ENCODE results near the gene DRAM2.

The DRAM2 gene

DNA sequence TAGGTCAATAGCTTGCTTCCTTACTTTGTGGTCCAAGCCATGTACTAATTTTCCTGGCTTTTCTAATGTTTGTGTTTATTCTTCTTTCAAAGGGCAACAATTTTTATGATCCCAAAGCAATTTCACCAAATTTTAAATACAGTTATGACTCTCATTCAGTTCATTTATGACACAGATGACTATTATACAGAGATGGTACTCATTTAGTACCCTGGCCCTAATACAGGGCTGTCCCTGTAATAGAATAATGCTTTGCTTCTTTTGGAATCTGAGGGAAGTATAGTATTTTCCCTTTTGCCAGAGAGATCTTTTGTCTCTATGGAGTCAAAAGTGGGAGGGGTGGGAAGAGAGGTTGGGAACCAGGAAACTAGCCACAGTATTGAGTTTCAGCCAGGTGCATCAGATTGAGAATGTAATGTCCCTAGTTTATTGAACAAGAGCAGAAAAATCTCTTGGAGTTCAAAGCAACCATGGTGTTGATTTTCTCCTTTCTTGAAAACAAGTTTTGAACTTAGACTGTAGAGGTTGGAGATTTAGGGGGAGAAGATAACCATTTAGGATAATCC, 40.2 kb upstream of the DRAM2 start:
- TF ChIP-seq TEAD4 (IDR thresholded peaks at IDR 0.05) (no peak), EGR1 (IDR thresholded peaks at IDR 0.05) (no peak), RAD21 (IDR thresholded peaks at IDR 0.05; ENCODE audit: low read depth) (no peak), CREB1 (IDR thresholded peaks at IDR 0.05; ENCODE audit: low read depth) (no peak), CEBPB (IDR thresholded peaks at IDR 0.05) (no peak), EP300 (IDR thresholded peaks at IDR 0.05; ENCODE audit: borderline replicate concordance) (no peak), TCF12 (IDR thresholded peaks at IDR 0.05; ENCODE audit: low read depth) (no peak), ZBTB7A (IDR thresholded peaks at IDR 0.05; ENCODE audit: low read depth) (no peak), NFIC (IDR thresholded peaks at IDR 0.05) (no peak)
- TF ChIP-seq, protein P1, sequence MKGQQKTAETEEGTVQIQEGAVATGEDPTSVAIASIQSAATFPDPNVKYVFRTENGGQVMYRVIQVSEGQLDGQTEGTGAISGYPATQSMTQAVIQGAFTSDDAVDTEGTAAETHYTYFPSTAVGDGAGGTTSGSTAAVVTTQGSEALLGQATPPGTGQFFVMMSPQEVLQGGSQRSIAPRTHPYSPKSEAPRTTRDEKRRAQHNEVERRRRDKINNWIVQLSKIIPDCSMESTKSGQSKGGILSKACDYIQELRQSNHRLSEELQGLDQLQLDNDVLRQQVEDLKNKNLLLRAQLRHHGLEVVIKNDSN (IDR thresholded peaks at IDR 0.05), result no peak

DNA sequence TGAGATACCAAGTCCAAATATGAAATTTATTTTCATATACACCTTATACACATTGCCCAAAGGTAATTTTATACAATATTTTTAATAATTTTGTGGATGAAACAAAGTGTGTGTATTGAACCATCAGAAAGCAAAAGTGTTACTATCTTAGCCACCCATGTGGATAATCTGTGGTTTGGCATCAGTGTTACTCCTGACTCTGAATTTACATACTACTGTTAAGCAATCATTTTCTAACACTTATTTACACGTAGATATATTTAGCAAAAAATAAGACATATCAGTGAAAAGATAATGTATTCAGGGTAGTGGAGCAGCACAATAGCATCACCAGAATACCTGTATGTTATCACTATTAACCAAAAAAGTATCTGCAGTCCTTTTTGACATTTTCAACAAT, 36.8 kb upstream of the DRAM2 start:
- TF ChIP-seq YY1 (IDR thresholded peaks at IDR 0.05; ENCODE audit: low read depth) (no peak), ZBTB7A (IDR thresholded peaks at IDR 0.05; ENCODE audit: low read depth) (no peak), RAD21 (IDR thresholded peaks at IDR 0.05; ENCODE audit: low read depth) (no peak), TAF1 (IDR thresholded peaks at IDR 0.05; ENCODE audit: low read depth) (no peak), EGR1 (IDR thresholded peaks at IDR 0.05) (no peak), TCF12 (IDR thresholded peaks at IDR 0.05; ENCODE audit: low read depth) (no peak), EP300 (IDR thresholded peaks at IDR 0.05; ENCODE audit: borderline replicate concordance) (no peak), CREB1 (IDR thresholded peaks at IDR 0.05; ENCODE audit: low read depth) (no peak)
- TF ChIP-seq, protein P2, sequence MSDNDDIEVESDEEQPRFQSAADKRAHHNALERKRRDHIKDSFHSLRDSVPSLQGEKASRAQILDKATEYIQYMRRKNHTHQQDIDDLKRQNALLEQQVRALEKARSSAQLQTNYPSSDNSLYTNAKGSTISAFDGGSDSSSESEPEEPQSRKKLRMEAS (IDR thresholded peaks at IDR 0.05), result no peak
- TF ChIP-seq, protein P3, sequence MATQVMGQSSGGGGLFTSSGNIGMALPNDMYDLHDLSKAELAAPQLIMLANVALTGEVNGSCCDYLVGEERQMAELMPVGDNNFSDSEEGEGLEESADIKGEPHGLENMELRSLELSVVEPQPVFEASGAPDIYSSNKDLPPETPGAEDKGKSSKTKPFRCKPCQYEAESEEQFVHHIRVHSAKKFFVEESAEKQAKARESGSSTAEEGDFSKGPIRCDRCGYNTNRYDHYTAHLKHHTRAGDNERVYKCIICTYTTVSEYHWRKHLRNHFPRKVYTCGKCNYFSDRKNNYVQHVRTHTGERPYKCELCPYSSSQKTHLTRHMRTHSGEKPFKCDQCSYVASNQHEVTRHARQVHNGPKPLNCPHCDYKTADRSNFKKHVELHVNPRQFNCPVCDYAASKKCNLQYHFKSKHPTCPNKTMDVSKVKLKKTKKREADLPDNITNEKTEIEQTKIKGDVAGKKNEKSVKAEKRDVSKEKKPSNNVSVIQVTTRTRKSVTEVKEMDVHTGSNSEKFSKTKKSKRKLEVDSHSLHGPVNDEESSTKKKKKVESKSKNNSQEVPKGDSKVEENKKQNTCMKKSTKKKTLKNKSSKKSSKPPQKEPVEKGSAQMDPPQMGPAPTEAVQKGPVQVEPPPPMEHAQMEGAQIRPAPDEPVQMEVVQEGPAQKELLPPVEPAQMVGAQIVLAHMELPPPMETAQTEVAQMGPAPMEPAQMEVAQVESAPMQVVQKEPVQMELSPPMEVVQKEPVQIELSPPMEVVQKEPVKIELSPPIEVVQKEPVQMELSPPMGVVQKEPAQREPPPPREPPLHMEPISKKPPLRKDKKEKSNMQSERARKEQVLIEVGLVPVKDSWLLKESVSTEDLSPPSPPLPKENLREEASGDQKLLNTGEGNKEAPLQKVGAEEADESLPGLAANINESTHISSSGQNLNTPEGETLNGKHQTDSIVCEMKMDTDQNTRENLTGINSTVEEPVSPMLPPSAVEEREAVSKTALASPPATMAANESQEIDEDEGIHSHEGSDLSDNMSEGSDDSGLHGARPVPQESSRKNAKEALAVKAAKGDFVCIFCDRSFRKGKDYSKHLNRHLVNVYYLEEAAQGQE (IDR thresholded peaks at IDR 0.05; ENCODE audit: low read depth), result no peak
- TF ChIP-seq, protein P1 (IDR thresholded peaks at IDR 0.05), result no peak

DNA sequence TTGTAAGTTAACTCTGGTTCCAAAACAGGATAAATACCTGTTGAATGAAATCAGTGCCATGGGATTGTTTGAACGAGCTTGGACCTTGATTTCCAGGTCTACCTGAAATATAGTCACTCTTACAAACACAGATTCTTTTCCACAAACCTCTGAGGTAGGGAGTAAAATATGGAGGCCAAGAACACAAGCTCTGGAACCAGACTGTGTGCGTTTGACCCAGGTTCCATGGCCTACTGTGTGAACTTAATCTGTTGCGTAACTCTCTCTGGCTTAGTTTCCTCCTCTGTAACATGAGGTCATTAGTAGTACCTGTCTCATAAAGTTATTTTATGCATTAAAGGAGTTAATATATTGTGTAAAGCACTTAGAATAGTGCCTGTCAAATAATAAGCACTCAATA, 35.5 kb upstream of the DRAM2 start:
- TF ChIP-seq CEBPB (IDR thresholded peaks at IDR 0.05), result peak; percentile 40; the same call in 1 of the 2 replicates
- TF ChIP-seq EGR1 (IDR thresholded peaks at IDR 0.05), result no peak

DNA sequence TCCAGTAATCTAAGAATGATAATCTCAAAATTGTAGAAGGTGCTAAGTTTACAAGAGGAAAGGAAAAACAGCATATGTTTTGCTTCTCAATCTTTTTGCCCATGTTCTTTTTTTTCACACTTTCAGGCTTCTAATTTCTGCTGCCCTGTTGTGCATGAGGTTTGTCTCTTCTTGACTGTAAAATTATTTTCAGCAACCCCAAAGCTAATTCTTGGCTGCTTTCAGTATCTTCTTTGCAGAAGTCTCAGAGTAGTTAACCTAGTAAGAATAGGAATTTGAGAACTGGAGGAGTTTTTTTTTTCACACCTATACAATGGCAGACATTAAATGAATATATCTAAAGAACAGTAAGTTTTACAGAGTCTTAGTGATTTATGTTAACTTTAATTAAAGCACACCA, 34.2 kb upstream of the DRAM2 start:
- no peak for TF ChIP-seq CEBPB (IDR thresholded peaks at IDR 0.05)
- TF ChIP-seq, protein P1 (IDR thresholded peaks at IDR 0.05), result no peak
- TF ChIP-seq, protein P2 (IDR thresholded peaks at IDR 0.05), result no peak
- no peak for TF ChIP-seq FOXM1 (IDR thresholded peaks at IDR 0.05; ENCODE audit: borderline replicate concordance, low read depth)
- TF ChIP-seq TAF1 (IDR thresholded peaks at IDR 0.05; ENCODE audit: low read depth), result no peak
- TF ChIP-seq, protein P3 (IDR thresholded peaks at IDR 0.05; ENCODE audit: low read depth), result no peak
- no peak for TF ChIP-seq TCF12 (IDR thresholded peaks at IDR 0.05; ENCODE audit: low read depth)
- no peak for TF ChIP-seq RAD21 (IDR thresholded peaks at IDR 0.05; ENCODE audit: low read depth)
- TF ChIP-seq EP300 (IDR thresholded peaks at IDR 0.05; ENCODE audit: borderline replicate concordance), result no peak
- TF ChIP-seq ZBTB7A (IDR thresholded peaks at IDR 0.05; ENCODE audit: low read depth), result no peak
- no peak for TF ChIP-seq YY1 (IDR thresholded peaks at IDR 0.05; ENCODE audit: low read depth)
- no peak for TF ChIP-seq TEAD4 (IDR thresholded peaks at IDR 0.05)
- TF ChIP-seq CREB1 (IDR thresholded peaks at IDR 0.05; ENCODE audit: low read depth), result no peak
- no peak for TF ChIP-seq EGR1 (IDR thresholded peaks at IDR 0.05)
- TF ChIP-seq NFIC (IDR thresholded peaks at IDR 0.05), result no peak

DNA sequence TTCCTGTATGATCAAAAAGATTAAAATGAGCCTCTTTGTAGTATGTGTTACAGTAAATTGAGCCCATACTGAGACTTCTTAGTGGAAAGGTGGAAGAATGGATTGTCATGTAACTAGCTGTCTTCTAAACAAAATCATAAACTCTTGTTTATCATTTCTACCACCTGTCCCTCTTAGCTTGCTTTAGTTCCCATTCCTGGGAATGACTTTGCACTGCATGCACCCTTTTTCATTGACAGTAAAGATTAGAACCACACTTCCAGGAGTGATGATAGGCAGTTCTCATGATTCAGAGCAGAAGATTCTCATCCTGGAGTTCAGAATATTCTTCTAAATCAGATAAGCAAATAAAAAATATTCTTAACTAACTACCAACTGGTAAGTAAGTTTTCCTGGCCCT, 32.6 kb upstream of the DRAM2 start:
- no peak for TF ChIP-seq TCF12 (IDR thresholded peaks at IDR 0.05; ENCODE audit: low read depth)
- TF ChIP-seq EGR1 (IDR thresholded peaks at IDR 0.05), result no peak
- no peak for TF ChIP-seq ZBTB7A (IDR thresholded peaks at IDR 0.05; ENCODE audit: low read depth)
- no peak for TF ChIP-seq NFIC (IDR thresholded peaks at IDR 0.05)
- TF ChIP-seq, protein P2 (IDR thresholded peaks at IDR 0.05), result no peak
- no peak for TF ChIP-seq EP300 (IDR thresholded peaks at IDR 0.05; ENCODE audit: borderline replicate concordance)
- TF ChIP-seq CREB1 (IDR thresholded peaks at IDR 0.05; ENCODE audit: low read depth), result no peak
- no peak for TF ChIP-seq TEAD4 (IDR thresholded peaks at IDR 0.05)
- TF ChIP-seq RAD21 (IDR thresholded peaks at IDR 0.05; ENCODE audit: low read depth), result no peak
- TF ChIP-seq YY1 (IDR thresholded peaks at IDR 0.05; ENCODE audit: low read depth), result no peak
- no peak for TF ChIP-seq FOXM1 (IDR thresholded peaks at IDR 0.05; ENCODE audit: borderline replicate concordance, low read depth)
- no peak for TF ChIP-seq CEBPB (IDR thresholded peaks at IDR 0.05)
- TF ChIP-seq TAF1 (IDR thresholded peaks at IDR 0.05; ENCODE audit: low read depth), result no peak
- TF ChIP-seq, protein P1 (IDR thresholded peaks at IDR 0.05), result no peak
- TF ChIP-seq, protein P3 (IDR thresholded peaks at IDR 0.05; ENCODE audit: low read depth), result no peak
